Endothelial cell of umbilical vein (primary cell): ENCODE measurements around the gene SKA1. TPM values are rescaled to one million over a fixed set of nuclear protein-coding genes. Genes with fewer than 3 reads are reported as not detected.

Experiments used
- BruUV-seq: library from RNA; stranded (reverse); fragments of 400-500 nt; replicated peaks from 2 replicates; lab custom pipeline; 2021; lab: Mats Ljungman, UMichigan
- CTCF ChIA-PET: fragments of 300-600, 350-600 bp; sonication (Branson Sonifier 250); formaldehyde crosslinking; loops from one replicate; lab custom pipeline; 2021; ENCODE audit warnings: antibody characterized with exemption, inconsistent platforms; lab: Charles Lee
- POLR2A ChIA-PET: fragments of 300-600, 350-600 bp; sonication (Branson Sonifier 250); formaldehyde crosslinking; loops from one replicate; lab custom pipeline; 2021; ENCODE audit warnings: antibody characterized with exemption, inconsistent platforms; lab: Charles Lee
- DNase-seq: peaks from one replicate; pipeline ENCODE4 v3.0.0-alpha.2; 2011; ENCODE audit warnings: low read depth, low spot score
- FAIRE-seq: peaks from 2 replicates; lab custom pipeline; 2011; peaks lifted over from hg19 to GRCh38; lab: Jason Lieb, UNC
- H2AFZ ChIP-seq: 2 replicates; pipeline ENCODE4 v1.6.0; 2012; ENCODE audit warnings: low read depth, low read length, control low read depth, inconsistent platforms
- H3K27ac ChIP-seq: 2 replicates; pipeline ENCODE4 v1.5.1; 2011; ENCODE audit warnings: low read depth, mild to moderate bottlenecking, control low read depth, low read length, moderate library complexity; ENCODE audit not compliant: insufficient read depth
- H3K27me3 ChIP-seq, 2 experiments: 2 replicates each; pipeline versions ENCODE4 v1.6.0 to v1.6.1; 2011; ENCODE audit warnings: low read length in 2 of 2, mixed read lengths in 1 of 2; ENCODE audit not compliant: control insufficient read depth in 2 of 2, insufficient read depth in 2 of 2
- H3K36me3 ChIP-seq, 2 experiments: 2 replicates in 1 of 2; 3 replicates in 1 of 2; pipeline ENCODE4 v1.5.1; 2011; ENCODE audit warnings: low read length in 2 of 2, mild to moderate bottlenecking in 1 of 2, moderate library complexity in 1 of 2; ENCODE audit not compliant: control insufficient read depth in 2 of 2, insufficient read depth in 2 of 2; ENCODE audit errors: extremely low read depth in 1 of 2
- H3K4me1 ChIP-seq: 3 replicates; pipeline ENCODE4 v1.5.1; 2011; ENCODE audit warnings: mild to moderate bottlenecking, low read length; ENCODE audit not compliant: control insufficient read depth, insufficient read depth; ENCODE audit errors: extremely low read depth
- H3K4me2 ChIP-seq: 2 replicates; pipeline ENCODE4 v1.6.1; 2011; ENCODE audit warnings: low read length, control low read depth, mixed read lengths; ENCODE audit not compliant: insufficient read depth
- H3K4me3 ChIP-seq, 3 experiments: fragments of 200-600 bp in 1 of 3; sonication (generic), shearing (Covaris generic) in 1 of 3; replicated peaks in 1 of 3; 2 replicates each; pipeline ENCODE4 v1.5.1; 2011 to 2016; ENCODE audit warnings: control low read depth in 3 of 3, low read length in 3 of 3, mild to moderate bottlenecking in 2 of 3, inconsistent platforms in 1 of 3, low read depth in 1 of 3, moderate library complexity in 1 of 3; ENCODE audit not compliant: insufficient read depth in 1 of 3
- H3K79me2 ChIP-seq: 2 replicates; pipeline ENCODE4 v1.6.0; 2012; ENCODE audit warnings: low read length, inconsistent platforms; ENCODE audit not compliant: control insufficient read depth, insufficient read depth
- H3K9ac ChIP-seq: replicated peaks from 2 replicates; pipeline ENCODE3; 2011; ENCODE audit warnings: low read length, control low read depth; ENCODE audit not compliant: insufficient read depth; ENCODE audit errors: extremely low read depth
- H3K9me1 ChIP-seq: replicated peaks from 3 replicates; pipeline ENCODE4 v1.6.0; 2011; ENCODE audit warnings: mild to moderate bottlenecking, low read length; ENCODE audit not compliant: control insufficient read depth, insufficient read depth; ENCODE audit errors: extremely low read depth
- H3K9me3 ChIP-seq: replicated peaks from 2 replicates; pipeline ENCODE4 v1.5.1; 2012; ENCODE audit warnings: low read length, inconsistent platforms; ENCODE audit not compliant: control insufficient read depth, insufficient read depth
- H4K20me1 ChIP-seq: replicated peaks from 2 replicates; pipeline ENCODE3; 2011; ENCODE audit warnings: mild to moderate bottlenecking, low read length; ENCODE audit not compliant: control insufficient read depth, insufficient read depth; ENCODE audit errors: extremely low read depth
- CTCF ChIP-seq, 2 donors: IDR thresholded peaks; 1 replicate in 1 of 2; 2 replicates in 1 of 2; pipeline ENCODE4 v1.5.1; 2011; ENCODE audit warnings: low read length in 2 of 2, mild to moderate bottlenecking in 2 of 2, moderate library complexity in 2 of 2, control low read depth in 1 of 2, inconsistent platforms in 1 of 2, low read depth in 1 of 2; ENCODE audit not compliant: insufficient read depth in 1 of 2; ENCODE audit errors: extremely low read depth in 1 of 2
- EZH2 ChIP-seq: IDR thresholded peaks from 2 replicates; pipeline ENCODE4 v1.6.1; 2012; ENCODE audit warnings: borderline replicate concordance, low read depth, mild to moderate bottlenecking, moderate library complexity, low read length, inconsistent platforms; ENCODE audit not compliant: severe bottlenecking
- FOS ChIP-seq: IDR thresholded peaks from 2 replicates; pipeline ENCODE4 v1.6.1; 2011; ENCODE audit warnings: mild to moderate bottlenecking, low read length, moderate library complexity, borderline replicate concordance; ENCODE audit not compliant: insufficient read depth
- GATA2 ChIP-seq: IDR thresholded peaks from 2 replicates; pipeline ENCODE4 v1.7.0; 2011; ENCODE audit warnings: low read depth, mild to moderate bottlenecking, moderate library complexity, mixed read lengths, low read length; ENCODE audit not compliant: insufficient read length, insufficient read depth
- JUN ChIP-seq: IDR thresholded peaks from 2 replicates; pipeline ENCODE4 v1.6.1; 2011; ENCODE audit warnings: borderline replicate concordance, low read depth; ENCODE audit not compliant: insufficient read length, insufficient read depth
- MYC ChIP-seq: IDR thresholded peaks from one replicate; pipeline ENCODE4 v1.6.1; 2011; ENCODE audit warnings: mild to moderate bottlenecking, low read depth, low read length
- POLR2A ChIP-seq: IDR thresholded peaks from 2 replicates; pipeline ENCODE4 v1.6.1; 2012; ENCODE audit warnings: low read depth, mild to moderate bottlenecking, control low read depth, low read length
- POLR2AphosphoS5 ChIP-seq: IDR thresholded peaks from 2 replicates; pipeline ENCODE4 v1.6.1; 2012; ENCODE audit warnings: low read depth, mild to moderate bottlenecking, control low read depth, low read length, moderate library complexity; ENCODE audit not compliant: insufficient read depth
- dilution Hi-C: fragments of 300-500 bp; cut with MboI; formaldehyde crosslinking; loops from one replicate; pipeline ENCODE4 v1.15.0; 2019; ENCODE audit warnings: low sequenced_read_pairs; ENCODE audit not compliant: extremely low pct_ligation_motif_present
- intact Hi-C: fragments of 100-400 bp; cut with micrococcal nuclease; formaldehyde crosslinking; loops from one replicate; pipeline ENCODE4 v1.10.0; 2022
- polyA plus RNA-seq, 4 experiments: library from polyadenylated mRNA; depleted of rRNA in 3 of 4; stranded (reverse) in 3 of 4; unstranded in 1 of 4; fragments of >200 nt; gene quantifications; 2 replicates each; pipeline versions ENCODE4 v1.2.1 to v1.2.3, GENCODE V29; 2011 to 2012; ENCODE audit warnings: missing spikeins in 1 of 4
- total RNA-seq: library from RNA; stranded (reverse); gene quantifications from 2 replicates; pipeline ENCODE4 v1.2.3, GENCODE V29; 2021
- TF ChIP-seq, protein P1 (sequence below): IDR thresholded peaks from 2 replicates; pipeline ENCODE4 v1.6.1; 2011; ENCODE audit not compliant: insufficient read depth, insufficient read length

Gene SKA1
- total and polyA plus RNA-seq, 2 donors (not counting 3 experiments of a cell fraction or from before 2014, with no cell fraction given) = 8.7 to 23.9 TPM

DNA sequence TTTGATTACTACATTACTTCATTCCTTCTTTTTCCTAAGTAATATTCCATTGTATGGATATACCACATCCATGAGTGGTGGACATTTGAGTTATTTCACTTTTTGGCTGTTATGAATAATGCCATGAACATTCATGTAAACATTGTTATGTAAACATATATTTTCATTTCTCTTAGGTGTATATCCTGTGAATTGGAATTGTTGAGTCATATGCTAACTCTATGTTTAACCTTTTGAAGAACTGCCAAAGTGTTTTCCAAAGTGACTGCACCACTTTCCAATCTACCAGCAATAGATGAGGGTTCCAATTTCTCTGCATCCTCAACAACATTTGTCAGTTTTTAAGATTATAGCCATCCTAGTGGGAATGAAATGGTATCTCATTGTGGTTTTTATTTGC lies 44.7 kb upstream of the SKA1 start:
- Histone ChIP-seq H3K79me2 (no peaks in the 10 kb centered on the region), H3K4me2 (no peak overlapping the region), H2AFZ (no peak overlapping the region), H3K27ac (no peak overlapping the region), H3K9me1 (no peaks in the 10 kb centered on the region), H4K20me1 (no peaks in the 10 kb centered on the region), H3K4me1 (no peaks in the 10 kb centered on the region), H3K36me3 (no peaks in the 10 kb centered on the region), H3K9me3 (no peaks in the 10 kb centered on the region), H3K4me3 (no peak overlapping the region), H3K9ac (no peak overlapping the region), H3K27me3 (no peaks in the 10 kb centered on the region)
- TF ChIP-seq, protein P1, sequence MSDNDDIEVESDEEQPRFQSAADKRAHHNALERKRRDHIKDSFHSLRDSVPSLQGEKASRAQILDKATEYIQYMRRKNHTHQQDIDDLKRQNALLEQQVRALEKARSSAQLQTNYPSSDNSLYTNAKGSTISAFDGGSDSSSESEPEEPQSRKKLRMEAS = no peak
- TF ChIP-seq JUN (no peak), POLR2A (no peak), FOS (no peak), GATA2 (no peak), POLR2AphosphoS5 (no peak), MYC (no peak), CTCF (IDR thresholded peaks at IDR 0.05; ENCODE audit: extremely low read depth in 1 of 2, insufficient read depth in 1 of 2, low read depth in 1 of 2, low read length in 2 of 2) (no peak), EZH2 (no peak)
- ChIA-PET POLR2A (no interaction called here), CTCF (no interaction called here)
- BruUV-seq = no TSS peak
- no peak for FAIRE-seq
- dilution Hi-C loops = no loop called here
- intact Hi-C loops = no loop called here
- DNase-seq = no peak
